Type B pancreatic cell (in vitro differentiated cells): ENCODE measurements around the gene GNA12. TPM values are rescaled to one million over a fixed set of nuclear protein-coding genes. Genes with fewer than 3 reads are reported as not detected.
"Not testable (repeated sequence)": the region's sequence is repeated elsewhere in the genome, so short reads cannot be mapped to it uniquely, and the experiment has no call there.

ENCODE experiments used
- DNase-seq: peaks from one replicate; pipeline ENCODE4 v3.0.0; 2021; ENCODE audit warnings: mixed read lengths; ENCODE audit not compliant: unreplicated experiment; ENCODE audit errors: extremely low spot score
- H3K27ac Mint-ChIP-seq: 2 replicates; pipeline ENCODE4 v1.8.0; 2021; ENCODE audit warnings: mild to moderate bottlenecking, mixed read lengths
- H3K27me3 Mint-ChIP-seq: 2 replicates; pipeline ENCODE4 v1.8.0; 2021; ENCODE audit warnings: mixed read lengths
- H3K36me3 Mint-ChIP-seq: 2 replicates; pipeline ENCODE4 v1.8.0; 2021; ENCODE audit warnings: mixed read lengths
- H3K4me1 Mint-ChIP-seq: one replicate; pipeline ENCODE4 v1.8.0; 2021; ENCODE audit warnings: mixed read lengths; ENCODE audit not compliant: unreplicated experiment
- H3K4me3 Mint-ChIP-seq: 2 replicates; pipeline ENCODE4 v1.8.0; 2021; ENCODE audit warnings: mild to moderate bottlenecking, mixed read lengths
- H3K9me3 Mint-ChIP-seq: 2 replicates; pipeline ENCODE4 v1.8.0; 2021; ENCODE audit warnings: mixed read lengths
- CTCF ChIP-seq: fragments of 200-600 bp; sonication (generic); conservative IDR thresholded peaks from 2 replicates; pipeline ENCODE4 v1.5.0; 2021; ENCODE audit warnings: antibody characterized with exemption, mild to moderate bottlenecking
- total RNA-seq: library from RNA; stranded (reverse); gene quantifications from 2 replicates; pipeline ENCODE4 v1.2.1, GENCODE V29; 2021; ENCODE audit warnings: low replicate concordance

GNA12 gene
- total RNA-seq, 1 donor from 2014 or later, result 46.2 TPM

DNA sequence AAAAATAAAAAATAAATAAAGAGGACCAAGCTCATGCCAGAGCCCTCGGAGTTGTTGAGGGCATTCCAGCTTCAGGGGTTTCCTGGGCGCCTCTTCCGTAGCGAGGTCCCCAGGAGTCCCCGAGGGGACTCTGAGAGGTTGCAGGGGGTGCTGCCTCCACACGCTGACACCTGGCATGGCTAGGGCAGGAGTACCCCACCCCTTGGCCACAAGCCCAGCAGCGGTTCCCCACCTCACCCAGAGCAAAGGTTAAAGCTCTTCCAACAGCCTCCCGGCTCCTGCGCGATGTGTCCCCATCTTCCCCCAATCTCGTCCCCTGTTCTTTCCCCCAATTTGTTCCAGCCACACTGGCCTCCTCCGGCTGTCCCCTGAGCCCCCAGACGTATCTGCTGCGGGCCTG is 151.6 kb downstream of the GNA12 start:
- H3K4me3 Mint-ChIP-seq, result no peak overlapping the region
- no peaks in the 10 kb centered on the region for H3K9me3 Mint-ChIP-seq
- H3K27me3 Mint-ChIP-seq, result peaks cover 28% of the 10 kb centered on the region
- no peak for DNase-seq
- TF ChIP-seq CTCF, result no peak
- peaks cover 7% of the 10 kb centered on the region for H3K4me1 Mint-ChIP-seq
- H3K36me3 Mint-ChIP-seq, result no peaks in the 10 kb centered on the region
- no peak overlapping the region for H3K27ac Mint-ChIP-seq

DNA sequence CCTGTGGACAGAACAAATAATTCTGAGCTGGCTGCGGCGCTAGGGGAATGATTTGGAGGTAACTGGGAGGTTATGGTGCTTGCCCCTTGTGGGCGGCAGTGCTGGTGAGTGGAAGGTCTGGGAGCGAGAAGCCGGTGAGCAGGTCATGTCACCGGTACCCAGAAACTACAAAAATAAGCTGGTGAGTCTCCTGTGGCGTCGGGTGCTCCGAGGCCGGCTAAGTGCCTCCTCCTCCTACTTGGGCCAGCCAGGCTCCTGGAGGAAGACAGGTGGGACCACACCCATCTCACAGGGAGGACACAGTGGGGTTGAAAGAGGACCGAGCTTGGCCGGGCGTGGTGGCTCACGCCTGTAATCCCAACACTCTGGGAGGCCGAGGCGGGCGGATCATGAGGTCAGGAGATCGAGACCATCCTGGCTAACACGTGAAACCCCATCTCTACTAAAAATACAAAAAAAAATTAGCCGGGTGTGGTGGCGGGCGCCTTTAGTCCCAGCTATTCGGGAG is 152.1 kb downstream of the GNA12 start:
- H3K27ac Mint-ChIP-seq, H3K4me3 Mint-ChIP-seq, H3K9me3 Mint-ChIP-seq, H3K4me1 Mint-ChIP-seq, H3K36me3 Mint-ChIP-seq, DNase-seq: not testable (repeated sequence)
- H3K27me3 Mint-ChIP-seq, result peaks cover 33% of the 10 kb centered on the region

DNA sequence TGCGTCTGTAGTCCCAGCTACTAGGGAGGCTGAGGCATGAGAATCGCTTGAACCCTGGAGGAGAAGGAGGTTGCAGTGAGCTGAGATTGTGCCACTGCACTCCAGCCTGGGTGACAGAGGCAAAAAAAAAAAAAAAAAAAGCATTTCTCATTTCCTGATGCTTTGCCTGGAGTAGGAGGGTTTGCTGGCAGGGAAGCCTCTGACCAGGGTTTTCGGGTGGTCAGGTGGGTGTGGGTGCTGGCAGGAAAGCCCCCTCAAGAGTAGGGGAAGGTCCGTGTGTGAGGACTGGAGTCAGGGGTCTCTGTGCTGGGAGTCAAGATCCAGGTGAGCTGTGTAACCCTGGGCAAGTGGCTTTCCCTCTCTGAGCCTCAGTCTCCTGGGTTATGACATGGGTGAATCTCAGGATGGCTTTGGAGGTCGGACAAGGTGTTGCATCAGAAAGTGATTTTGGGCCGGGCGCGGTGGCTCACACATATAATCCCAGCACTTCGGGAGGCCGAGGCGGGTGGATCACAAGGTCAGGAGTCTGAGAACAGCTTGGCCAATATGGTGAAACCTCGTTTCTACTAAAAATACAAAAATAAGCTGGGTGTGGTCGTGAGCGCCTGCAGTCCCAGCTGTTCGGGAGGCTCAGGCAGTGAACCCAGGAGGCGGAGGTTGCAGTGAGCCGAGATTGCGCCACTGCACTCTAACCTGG is 152.9 kb downstream of the GNA12 start:
- Mint-ChIP-seq H3K4me3 (no peak overlapping the region), H3K36me3 (no peaks in the 10 kb centered on the region), H3K4me1 (peaks cover 7% of the 10 kb centered on the region), H3K27ac (no peak overlapping the region), H3K27me3 (peaks cover 37% of the 10 kb centered on the region), H3K9me3 (no peaks in the 10 kb centered on the region)
- no peak for TF ChIP-seq CTCF
- no peak for DNase-seq

DNA sequence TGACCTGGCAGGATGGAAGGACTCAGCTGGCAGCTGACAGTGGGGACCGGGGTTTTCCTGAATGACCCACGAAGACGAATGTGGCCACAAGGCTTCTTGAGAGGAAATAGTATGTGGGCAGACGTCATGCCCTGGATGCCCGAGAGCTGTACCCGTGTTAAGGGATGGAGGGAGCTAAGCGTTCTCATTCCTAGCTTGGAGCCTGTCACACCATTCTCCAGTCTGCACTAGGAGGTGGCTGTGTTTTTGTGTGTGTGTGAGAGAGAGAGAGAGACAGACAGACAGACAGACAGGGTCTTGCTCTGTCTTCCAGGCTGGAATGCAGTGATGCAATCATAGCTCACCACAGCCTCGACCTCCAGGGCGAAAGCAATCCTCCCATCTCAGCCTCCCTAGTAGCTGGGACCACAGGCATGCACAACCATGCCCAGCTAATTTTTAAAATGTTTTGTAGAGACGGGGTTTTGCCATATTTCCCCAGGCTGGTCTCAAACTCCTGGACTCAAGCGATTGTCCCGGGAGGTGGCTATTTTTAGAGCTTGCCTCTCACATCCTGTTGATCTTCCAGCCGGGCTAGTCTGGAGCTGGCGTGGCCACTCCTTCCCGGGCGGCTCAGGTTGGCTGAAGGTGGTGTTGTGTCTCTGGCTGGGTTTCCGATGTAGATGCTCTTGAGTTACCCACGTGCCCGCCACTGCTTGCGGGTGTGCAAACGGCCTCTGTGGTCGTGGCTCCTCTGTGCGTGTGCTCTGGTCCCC is 154.0 kb downstream of the GNA12 start:
- no peak for DNase-seq
- Mint-ChIP-seq H3K9me3 (no peaks in the 10 kb centered on the region), H3K36me3 (no peaks in the 10 kb centered on the region), H3K27me3 (peaks cover 42% of the 10 kb centered on the region), H3K4me1 (peaks cover 7% of the 10 kb centered on the region), H3K4me3 (no peak overlapping the region), H3K27ac (no peak overlapping the region)
- TF ChIP-seq CTCF, result no peak

GRCh38 chr7:2689343-2689847 is 154.7 kb downstream of the GNA12 start:
- Mint-ChIP-seq H3K27me3 (peaks cover 42% of the 10 kb centered on the region), H3K4me3 (peak overlapping the region; percentile 81), H3K4me1 (peaks cover 7% of the 10 kb centered on the region), H3K36me3 (no peaks in the 10 kb centered on the region), H3K27ac (peak overlapping the region; percentile 36), H3K9me3 (no peaks in the 10 kb centered on the region)
- no peak for DNase-seq
- no peak for TF ChIP-seq CTCF
